Stimulated activated CD4-positive, alpha-beta T cell treated with anti-CD3 and anti-CD28 coated beads, Interleukin-15, amount 100 ng/mL, for 1 hour (primary cell): Measurements from ENCODE around the gene INTS4.
"Not testable (repeated sequence)": the region's sequence is repeated elsewhere in the genome, so short reads cannot be mapped to it uniquely, and the experiment has no call there.

ENCODE experiments used
- DNase-seq, 2 donors: peaks; one replicate each; pipeline ENCODE4 v3.0.0-alpha.2; 2020; ENCODE audit warnings: low read depth in 1 of 2, low spot score in 1 of 2

The INTS4 gene

DNA sequence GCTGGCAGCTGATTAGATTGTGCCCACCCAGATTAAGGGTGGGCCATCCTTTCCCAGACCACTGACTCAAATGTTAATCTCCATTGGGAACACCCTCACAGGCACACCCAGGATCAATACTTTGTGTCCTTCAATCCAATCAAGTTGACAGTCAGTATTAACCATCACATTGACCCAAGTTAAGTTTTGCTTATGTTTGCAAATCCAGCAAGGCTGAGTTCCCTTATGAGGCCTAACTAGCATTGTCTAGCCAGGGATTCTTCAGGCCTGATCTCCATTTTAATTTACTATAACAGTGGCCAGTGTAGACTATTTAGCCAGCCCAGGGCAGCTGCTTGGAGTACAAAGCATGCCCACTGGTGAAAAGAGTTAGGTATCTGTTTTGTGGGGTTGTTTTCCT is 30.9 kb upstream of the INTS4 start:
- no peak for DNase-seq

DNA sequence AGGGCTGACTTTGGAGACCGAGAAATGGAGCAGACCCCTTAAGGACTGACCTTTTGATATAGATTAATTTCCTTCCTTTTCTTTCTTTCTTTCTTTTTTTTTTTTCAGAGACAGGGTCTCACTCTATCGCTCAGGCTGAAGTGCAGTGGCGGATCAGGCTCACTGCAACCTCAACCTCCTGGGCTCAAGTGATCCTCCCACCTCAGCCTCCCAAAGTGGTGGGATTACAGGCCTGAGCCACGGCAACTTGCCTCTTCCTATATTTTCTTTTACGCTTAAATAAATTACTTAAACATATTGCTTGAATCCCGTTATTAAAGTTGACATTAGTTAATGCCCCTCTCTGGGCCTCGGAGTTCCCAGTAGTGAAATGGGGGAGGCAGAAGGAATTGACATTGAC is 29.0 kb upstream of the INTS4 start:
- no peak for DNase-seq

DNA sequence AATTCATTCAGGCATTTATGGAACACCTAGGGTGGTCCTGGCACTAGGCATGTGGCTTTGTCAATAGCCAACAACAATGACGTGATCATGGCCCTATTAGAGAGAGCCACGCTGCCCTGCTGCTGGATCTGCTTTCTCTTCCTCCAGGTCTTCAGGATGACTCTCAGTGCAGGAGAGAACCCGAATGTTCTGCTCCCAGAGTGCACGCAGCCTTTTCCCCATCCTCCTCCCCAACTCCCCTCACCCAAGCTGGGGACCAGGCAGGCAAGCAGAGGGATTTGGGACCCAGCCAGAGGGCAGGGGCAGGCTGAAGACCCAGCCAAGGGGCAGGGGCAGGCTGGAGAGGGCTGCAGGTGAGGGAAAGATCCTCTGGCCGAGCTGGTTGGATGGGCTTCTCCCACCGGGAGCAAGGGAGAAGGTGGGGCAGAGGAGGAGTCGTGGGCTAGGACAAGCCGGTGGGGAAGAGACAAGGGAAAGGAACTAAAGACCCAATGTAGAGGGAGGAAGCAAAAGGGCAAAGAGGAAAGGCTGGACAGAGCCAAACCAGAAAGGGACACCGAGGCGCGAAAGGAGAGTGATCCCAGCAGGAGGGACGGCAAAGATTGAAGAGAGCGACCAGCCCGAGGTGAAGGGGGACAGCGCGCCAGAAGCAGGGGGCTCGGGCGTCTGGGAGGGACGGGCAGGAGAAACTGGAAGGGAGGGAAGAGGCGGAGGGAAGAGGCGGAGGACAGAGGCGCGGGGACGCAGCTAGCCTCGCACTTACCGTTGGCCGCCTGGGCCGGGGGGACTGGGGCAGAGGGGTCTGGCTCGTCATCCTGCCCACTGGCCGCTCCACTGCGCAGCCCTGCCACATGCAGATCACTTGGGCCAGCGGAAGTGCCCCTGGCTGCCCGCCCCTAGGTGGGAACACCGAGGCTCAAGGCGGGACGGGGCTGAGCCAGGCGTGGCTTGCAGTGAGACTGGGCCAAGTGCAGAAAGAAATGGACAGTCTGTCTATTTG is 28.2 kb upstream of the INTS4 start, which contains the start of gene KCTD14:
TSS of gene KCTD14 (minus strand) at position 880 of the 1,000 bp plus-strand sequence. CDS start at position 853, 27 bp downstream.
- no peak for DNase-seq

DNA sequence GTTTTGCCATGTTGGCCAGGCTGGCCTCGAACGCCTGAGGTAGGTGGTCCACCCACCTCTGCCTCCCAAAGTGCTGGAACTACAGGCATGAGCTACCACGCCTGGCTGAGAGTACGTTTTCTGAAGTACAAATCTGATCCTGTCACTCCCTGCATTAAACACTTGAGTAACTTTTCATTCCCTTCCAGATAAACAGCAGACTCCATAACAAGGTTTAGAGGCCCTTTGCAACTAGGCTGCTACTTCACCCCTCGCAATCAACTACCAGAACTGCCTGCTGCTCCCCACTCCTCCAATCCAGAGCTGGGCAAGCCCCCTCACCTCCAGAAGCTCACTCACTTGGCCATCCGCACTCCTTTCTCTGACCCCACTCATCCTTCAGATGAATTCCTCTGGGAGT is 27.1 kb upstream of the INTS4 start:
- DNase-seq: no peak

DNA sequence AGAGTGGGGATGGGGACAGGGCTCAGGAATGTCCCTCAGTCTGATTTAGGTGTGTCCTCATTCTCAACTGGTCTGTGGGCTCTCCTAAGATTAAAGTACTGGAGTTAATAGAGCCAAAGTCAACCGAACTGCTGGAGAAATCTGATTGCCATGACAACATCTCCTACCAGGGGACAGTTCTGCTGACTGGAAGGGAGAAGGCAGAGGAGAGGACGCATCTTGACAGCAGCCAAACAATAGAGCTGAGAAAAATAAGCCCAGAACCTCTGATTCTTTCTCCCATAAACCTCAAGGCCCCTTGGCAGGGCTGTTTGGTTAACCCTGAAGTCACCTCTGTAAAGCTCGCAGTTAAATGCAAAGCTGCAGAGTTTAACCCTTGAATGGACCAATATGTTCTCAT is 25.8 kb upstream of the INTS4 start:
- no peak for DNase-seq

DNA sequence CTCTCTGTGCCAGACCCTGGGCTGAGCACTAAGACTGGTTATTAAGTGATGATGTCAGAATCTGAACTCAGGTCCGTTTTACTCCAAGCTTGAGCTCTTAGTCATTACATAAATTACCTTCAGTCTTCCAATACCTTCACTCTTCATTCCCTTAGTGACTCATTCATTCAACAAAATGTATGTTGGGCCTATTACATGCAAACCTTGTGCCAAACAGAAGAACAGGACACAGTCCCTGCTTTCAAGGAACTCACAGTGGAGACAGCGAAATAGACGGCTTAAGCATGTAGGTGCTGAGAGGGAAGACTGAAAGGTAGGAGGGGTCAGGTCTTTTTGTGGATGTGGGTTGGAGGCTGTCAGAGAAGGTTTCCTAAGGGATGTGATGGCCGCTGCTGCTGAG is 25.3 kb upstream of the INTS4 start:
- DNase-seq: no peak

DNA sequence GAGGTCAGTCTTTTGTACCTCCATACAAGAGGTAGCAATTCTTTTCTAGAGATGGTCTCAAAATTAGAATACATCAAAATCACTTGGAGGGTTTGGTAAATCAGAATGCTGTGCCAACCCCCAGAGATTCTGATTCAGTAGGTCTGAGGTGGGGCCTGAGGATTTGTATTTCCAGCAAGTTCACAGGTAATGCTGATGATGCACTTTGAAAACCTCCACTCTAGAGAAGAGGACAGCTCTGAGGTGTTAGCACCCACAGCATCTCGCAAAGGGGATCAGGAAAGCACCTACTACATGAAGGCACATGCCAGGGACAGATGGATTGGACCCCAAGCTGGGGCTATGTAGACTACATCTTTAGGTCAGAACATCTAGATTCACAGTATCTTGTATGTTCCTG is 21.4 kb upstream of the INTS4 start:
- DNase-seq: no peak

DNA sequence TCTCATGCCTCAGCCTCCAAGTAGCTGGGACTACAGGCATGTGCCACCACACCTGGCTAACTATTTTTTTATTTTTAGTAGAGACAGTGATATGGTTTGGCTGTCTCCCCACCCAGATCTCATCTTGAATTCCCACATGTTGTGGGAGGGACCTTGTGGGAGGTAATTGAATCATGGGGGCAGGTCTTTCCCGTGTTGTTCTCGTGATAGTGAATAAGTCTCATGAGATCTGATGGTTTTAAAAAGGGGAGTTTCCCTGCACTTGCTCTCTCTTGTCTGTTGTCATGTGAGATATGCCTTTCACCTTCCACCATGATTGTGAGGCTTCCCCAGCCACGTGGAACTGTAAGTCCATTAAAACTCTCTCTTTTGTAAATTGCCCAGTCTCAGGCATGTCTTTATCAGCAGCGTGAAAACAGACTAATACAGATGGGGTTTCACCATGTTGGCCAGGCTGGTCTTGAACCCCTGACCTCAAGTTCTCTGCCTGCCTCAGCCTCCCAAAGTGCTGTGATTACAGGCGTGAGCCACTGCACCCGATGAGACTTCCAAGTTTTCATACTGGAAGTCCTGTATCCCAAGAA is 20.6 kb upstream of the INTS4 start:
- not testable (repeated sequence) for DNase-seq

DNA sequence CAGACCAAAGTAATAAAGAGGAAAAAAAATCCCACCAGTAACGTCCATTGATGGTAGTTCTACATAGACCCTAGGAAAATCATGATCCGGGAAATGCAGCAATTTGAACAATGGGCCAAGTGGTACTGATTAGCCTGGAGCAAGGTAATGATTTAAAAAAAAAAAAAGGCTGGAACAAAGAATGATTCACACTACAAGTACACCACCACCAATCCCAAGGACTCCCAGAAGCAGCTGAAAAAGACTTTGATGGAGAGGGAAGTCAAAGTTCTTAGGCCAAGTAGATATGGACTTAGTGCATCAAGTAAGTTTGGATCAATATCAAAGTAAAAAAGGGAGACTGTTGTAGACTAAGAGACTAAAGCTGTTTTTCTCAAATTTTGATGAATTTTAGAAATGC is 16.8 kb upstream of the INTS4 start:
- no peak for DNase-seq

DNA sequence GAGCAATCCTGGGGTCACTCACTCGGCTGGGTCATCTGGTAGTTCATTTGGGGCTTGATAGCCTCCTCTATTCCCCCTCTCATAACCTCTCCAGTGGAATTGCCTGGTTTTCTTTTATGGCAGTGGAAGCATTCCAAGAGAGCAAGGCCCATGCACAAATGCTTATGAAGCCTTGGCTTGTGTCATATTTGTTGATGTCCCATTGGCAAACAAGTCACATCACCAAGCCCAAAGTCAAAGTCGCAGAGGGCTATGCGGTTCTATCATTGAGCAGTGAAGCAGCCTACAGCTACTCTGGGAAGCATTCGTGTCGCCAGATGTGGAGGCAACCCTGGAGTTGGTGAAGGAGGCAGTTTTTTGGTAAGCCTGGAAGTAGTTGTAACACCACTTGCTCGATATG is 16.3 kb upstream of the INTS4 start:
- no peak for DNase-seq

DNA sequence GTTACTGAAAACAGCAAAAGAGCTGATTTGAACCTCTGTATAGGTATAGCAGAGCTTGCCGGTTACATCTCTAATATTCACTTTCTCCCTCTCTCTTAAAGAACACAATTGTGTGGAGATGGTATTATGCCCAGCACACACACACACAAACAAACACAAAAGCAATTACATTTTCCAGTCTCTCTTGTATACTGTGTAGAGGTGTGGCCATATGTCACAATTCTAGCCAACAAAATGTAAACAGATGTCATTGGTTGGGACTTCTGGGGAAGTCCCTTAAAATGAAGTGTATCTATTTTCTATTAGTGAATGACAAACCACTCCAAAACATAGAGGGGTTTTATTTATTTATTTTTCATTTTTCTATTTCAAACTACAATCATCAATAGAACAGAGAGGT is 15.8 kb upstream of the INTS4 start:
- DNase-seq: no peak

DNA sequence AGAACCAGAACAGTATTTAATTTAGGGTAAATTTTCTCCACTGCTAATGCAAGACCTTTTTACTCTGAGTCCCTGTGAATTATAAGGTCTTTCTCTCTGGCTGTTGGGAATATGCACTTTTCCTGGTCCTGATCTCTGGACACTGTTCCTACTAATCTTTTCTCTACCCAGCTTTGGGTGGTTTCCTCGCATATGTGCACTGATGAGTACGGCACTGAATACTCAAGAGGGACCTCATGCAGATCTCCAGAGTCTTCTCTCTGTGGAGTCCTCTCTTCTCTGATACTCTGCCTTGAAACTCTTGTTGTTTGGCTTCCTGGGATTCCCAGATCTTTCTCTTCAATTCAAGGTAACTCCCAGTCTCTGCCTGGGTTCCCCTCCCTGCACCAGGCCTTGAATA is 14.6 kb upstream of the INTS4 start:
- DNase-seq: no peak

DNA sequence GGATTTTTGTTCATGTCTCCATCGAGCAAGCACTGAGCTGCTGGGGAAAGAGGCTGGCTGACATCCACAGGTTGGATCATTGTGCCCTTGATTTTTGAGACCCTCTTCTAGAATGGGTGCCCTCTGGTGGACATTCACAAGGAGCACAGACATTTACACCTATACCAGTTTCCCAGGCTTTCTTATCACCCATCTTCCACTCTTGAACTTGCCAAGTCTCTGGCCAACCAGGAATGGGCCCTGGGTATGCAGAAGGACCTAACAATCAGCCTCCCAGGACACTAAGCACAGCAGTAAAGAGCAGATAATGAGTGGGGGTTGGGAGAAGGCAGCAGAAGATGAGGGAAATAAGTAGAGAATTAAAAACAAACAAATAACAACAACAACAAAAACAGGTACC is 5.7 kb upstream of the INTS4 start:
- DNase-seq: no peak

DNA sequence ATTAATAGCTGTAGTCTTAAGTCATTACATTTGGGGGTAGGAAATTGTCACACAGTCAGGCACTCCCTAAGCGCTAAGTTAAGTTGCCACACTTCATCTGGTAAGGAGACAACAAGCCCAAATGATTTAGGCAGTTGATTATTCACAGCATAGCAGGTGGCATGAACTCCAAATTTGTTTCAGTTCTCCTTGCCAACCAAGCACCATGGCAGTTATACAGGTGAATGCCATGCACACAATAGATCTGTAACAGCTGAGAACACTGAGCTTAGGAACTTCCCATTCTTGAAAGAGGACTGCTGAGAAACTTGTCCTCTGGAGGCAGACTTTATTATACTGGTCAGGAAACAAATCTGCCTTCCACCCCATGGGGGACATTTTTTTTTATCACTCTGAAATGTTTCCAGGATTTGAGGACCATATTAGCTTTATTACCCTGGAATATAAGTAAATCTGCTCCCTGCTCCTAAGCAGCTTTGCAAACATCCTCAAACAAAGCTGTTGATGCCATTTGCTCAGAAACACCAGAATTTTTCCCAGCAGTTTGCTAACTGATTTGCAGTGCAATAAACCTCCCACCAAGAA is 5.1 kb upstream of the INTS4 start:
- no peak for DNase-seq

DNA sequence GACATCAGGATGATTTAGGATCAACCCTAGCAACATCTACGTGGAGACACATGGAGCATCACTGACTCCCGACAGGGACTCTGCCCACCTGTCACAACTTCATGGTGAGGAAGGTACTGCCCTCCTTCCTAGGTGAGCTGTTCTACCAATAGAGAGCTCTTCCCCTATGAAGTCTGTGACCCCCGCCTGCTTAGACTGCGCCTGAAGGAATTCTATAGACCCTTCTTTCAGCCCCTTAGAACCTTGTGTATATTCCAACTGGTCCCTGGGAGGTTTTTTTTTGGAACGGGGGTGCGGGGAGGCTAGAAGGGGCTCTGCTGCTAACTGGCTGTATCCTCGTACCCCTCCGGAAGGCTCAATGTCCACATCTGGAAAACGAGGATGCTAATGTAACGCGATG is 566 bp downstream of the INTS4 start:
- no peak for DNase-seq

DNA sequence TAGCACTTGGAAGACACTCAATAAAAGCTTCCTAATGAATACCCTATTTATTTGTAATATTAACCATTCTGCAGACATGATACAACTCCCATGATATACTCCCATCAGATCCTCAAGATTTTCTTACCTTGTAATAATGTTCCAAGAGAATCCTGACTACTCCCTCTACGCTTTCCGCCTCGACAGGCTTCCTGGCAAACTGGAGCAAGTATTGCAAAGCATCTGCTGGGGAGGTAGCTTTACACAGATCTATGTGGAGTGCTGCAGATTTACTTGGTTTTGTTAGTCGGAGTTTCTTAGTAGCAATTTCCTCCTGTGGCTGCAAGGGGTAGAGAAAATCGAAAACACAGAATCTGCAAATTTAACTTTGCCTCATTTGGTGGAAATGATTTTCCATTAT is 3.5 kb downstream of the INTS4 start:
- no peak for DNase-seq

DNA sequence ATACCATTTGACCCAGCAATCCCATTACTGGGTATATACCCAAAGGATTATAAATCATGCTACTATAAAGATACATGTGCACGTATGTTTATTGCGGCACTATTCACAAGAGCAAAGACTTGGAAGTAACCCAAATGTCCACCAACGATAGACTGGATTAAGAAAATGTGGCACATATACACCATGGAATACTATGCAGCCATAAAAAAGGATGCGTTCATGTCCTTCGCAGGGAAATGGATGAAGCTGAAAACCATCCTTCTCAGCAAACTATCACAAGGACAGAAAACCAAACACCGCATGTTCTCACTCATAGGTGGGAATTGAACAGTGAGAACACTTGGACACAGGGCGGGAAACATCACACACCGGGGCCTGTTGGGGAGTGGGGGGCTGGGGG is 8.0 kb downstream of the INTS4 start:
- not testable (repeated sequence) for DNase-seq

DNA sequence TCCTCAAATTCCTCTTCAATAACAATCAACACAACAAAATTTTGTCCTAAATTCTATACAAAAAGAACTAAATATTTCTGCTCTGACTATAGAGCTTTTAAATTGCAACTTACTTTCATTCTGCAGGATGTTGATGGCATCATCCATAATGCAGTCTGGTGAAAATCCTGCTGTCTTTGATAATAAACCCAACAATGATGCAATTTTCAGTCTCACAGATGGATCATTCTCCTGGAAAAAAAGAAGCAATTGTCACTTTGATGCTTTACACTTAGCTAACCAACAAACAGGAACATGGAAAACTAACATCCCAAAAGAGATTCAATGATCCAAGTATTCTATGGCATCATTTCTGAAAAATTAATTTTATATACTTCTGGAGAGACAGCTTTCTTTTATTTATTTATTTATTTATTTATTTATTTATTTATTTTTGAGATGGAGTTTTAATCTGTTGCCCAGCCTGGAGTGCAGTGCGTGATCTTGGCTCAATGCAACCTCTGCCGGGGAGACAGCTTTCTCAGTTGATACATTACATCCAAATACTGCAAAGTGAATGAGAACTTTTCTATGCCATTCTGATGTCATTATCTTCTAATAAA is 13.0 kb downstream of the INTS4 start:
- no peak for DNase-seq

DNA sequence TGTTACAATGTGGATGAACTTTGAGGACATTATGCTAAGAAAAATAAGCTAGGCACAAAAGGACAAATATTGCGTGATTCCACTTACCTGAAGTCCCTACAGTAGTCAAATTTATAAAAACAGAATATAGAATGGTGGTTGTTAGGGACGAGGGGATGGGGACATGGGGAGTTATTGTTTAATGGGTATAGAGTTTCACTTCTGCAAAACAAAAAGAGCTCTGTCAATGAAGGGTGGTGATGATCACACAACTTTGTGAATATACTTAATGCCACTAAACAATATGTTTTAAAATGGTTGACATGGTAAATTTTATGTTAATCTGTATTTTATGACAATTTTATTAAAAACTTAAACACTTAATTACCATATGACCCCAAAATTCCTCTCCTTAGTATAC is 26.1 kb downstream of the INTS4 start:
- no peak for DNase-seq

DNA sequence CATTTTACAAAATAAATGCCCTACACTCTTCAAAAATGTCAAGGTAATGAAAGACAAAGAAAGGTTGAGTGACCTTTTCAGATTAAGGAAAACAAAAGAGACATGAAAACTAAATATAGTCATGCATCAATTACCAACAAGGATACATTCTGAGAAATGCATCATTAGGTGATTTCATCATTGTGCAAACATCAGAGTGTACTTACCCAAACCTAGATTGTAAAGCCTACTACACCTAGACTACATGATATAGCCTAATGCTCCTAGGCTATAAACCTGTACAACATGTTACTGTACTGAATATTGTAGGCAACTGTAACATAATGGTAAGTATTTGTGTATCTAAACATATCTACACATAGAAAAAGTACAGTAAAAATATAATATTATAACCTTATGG is 26.7 kb downstream of the INTS4 start:
- no peak for DNase-seq

DNA sequence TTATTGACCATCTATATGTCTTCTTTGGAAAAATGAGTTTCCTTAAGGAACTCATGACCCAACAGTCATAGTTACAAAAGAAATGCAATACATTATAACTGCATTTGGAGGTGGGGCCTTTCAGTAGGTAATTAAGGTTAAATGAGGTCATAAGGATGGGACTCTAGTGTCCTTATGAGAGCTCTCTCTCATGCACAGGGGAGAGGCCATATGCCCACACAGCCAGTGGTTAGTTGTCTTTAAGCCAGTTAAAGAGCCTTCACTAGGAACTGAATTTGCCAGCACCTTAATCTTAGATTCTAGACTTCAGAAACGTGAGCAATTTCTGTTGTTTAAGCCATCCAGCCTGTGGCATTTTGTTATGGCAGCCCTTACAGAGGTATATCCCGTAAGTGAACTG is 27.3 kb downstream of the INTS4 start:
- no peak for DNase-seq

DNA sequence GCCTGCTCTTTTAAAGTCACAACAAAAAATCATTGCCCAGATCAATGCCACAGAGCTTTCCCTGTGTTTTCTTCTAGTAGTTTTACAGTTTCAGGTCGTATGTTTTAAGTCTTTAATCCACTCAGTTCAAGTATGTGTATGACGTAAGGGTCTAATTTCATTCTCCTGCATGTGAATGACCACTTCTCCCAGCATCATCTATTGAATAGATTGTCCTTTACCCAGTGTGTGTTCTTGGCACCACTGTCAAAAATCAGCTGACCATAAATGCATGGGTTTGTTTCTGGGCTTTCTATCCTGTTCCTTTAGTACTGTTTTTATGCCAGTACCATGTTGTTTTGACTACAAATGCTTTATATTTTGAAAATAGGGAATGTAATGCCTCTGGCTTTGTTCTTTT is 28.1 kb downstream of the INTS4 start:
- no peak for DNase-seq
